ENCODE measurements around the gene TMEM135.

The TMEM135 gene

DNA sequence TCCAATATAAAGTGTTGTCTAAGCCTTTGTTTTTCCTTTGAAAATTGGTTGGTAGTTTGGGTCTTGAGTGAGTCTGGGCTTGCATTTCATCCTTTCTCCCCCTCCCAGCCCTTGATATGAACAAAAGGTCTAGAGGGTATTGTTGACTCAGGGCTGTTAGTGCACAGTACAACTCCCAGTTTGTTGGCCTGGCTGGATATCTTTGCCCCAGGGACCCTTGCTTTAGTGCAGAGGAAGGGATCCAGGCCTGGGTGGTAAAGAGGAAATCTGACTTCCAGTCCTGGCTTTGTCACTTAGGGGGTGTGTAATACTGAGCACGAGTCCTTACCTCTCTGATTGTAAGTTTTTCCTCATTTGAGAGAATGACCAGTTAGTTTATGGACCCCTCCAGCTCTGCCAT lies 330.4 kb downstream of the TMEM135 start:
- no peaks in the 10 kb centered on the region for H3K4me1 ChIP-seq (ENCODE audit: control insufficient read depth in 2 of 2, insufficient read depth in 2 of 2, low read length in 2 of 2)
- no peak overlapping the region for H3K9ac ChIP-seq (ENCODE audit: low read depth in 1 of 2, low read length in 2 of 2)
- no peak overlapping the region for H3K4me3 ChIP-seq (ENCODE audit: low read length in 2 of 2)
- no peaks in the 10 kb centered on the region for H3K9me3 ChIP-seq (ENCODE audit: control insufficient read depth in 2 of 2, low read length in 2 of 2)
- H3K27ac ChIP-seq (ENCODE audit: low read depth in 2 of 2, low read length in 2 of 2), result no peak overlapping the region
- H3K27me3 ChIP-seq (ENCODE audit: control insufficient read depth in 2 of 2, insufficient read depth in 2 of 2, low read length in 2 of 2), result peaks cover 0 to 2% of the 10 kb centered on the region in 2 donors
- no peaks in the 10 kb centered on the region for H3K36me3 ChIP-seq (ENCODE audit: control insufficient read depth in 2 of 2, insufficient read depth in 2 of 2, low read length in 2 of 2)

DNA sequence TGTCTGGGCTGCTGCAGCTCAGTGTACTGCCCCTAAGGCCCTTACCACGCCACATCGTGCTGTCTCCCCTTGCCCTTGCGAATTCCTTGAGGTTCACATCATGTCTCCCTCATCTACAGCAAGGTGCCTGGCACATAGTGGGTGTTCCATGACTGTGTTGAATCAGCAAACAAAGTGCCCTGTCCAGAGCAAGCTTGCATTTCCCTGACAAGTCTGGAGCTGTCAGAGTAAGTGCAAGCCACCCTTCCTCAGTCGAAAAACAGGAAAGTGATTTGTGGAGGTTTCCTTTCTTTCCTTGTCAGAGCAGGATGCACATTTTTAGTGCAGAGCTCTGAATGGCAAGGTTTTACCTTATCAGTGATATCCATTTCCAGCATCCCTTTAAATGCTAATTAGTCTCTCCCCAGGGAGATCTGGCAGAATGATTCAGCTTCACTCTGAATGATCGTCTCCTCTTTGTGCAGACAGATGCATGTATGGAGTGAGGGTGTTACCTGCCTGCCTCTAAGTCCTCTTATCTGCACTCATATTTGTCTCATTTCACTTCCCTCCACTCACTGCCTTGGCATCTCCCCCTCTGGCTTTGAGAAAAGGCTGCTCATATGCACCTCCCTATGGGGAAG lies 331.2 kb downstream of the TMEM135 start:
- H3K36me3 ChIP-seq (ENCODE audit: control insufficient read depth in 2 of 2, insufficient read depth in 2 of 2, low read length in 2 of 2), result no peaks in the 10 kb centered on the region
- H3K9ac ChIP-seq (ENCODE audit: low read depth in 1 of 2, low read length in 2 of 2), result no peak overlapping the region
- H3K27me3 ChIP-seq (ENCODE audit: control insufficient read depth in 2 of 2, insufficient read depth in 2 of 2, low read length in 2 of 2), result peaks cover 0 to 2% of the 10 kb centered on the region in 2 donors
- no peak overlapping the region for H3K27ac ChIP-seq (ENCODE audit: low read depth in 2 of 2, low read length in 2 of 2)
- H3K9me3 ChIP-seq (ENCODE audit: control insufficient read depth in 2 of 2, low read length in 2 of 2), result no peaks in the 10 kb centered on the region
- no peaks in the 10 kb centered on the region for H3K4me1 ChIP-seq (ENCODE audit: control insufficient read depth in 2 of 2, insufficient read depth in 2 of 2, low read length in 2 of 2)
- H3K4me3 ChIP-seq (ENCODE audit: low read length in 2 of 2), result no peak overlapping the region

DNA sequence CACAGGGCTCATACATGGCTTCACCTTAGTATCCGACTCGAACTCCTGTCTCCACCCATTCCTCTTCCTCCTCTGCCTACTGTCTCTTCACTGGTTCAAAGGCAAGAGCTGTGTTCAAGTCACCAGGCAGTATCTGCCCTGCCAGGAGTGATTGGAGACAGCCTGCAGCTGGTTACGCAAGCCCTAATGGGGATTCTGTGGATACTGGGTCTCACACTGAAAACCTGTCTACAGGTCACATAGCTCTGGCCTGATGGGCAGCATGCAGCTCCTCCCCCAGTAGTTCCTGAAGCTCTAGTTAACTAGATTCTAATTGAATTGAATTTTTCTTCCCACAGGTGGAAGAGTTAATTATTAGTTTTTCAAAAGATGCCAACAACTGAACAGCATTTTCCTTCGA lies 332.2 kb downstream of the TMEM135 start:
- H3K9me3 ChIP-seq (ENCODE audit: control insufficient read depth in 2 of 2, low read length in 2 of 2), result no peaks in the 10 kb centered on the region
- no peaks in the 10 kb centered on the region for H3K36me3 ChIP-seq (ENCODE audit: control insufficient read depth in 2 of 2, insufficient read depth in 2 of 2, low read length in 2 of 2)
- H3K27ac ChIP-seq (ENCODE audit: low read depth in 2 of 2, low read length in 2 of 2), result no peak overlapping the region
- H3K27me3 ChIP-seq (ENCODE audit: control insufficient read depth in 2 of 2, insufficient read depth in 2 of 2, low read length in 2 of 2), result peaks cover 0 to 2% of the 10 kb centered on the region in 2 donors
- no peaks in the 10 kb centered on the region for H3K4me1 ChIP-seq (ENCODE audit: control insufficient read depth in 2 of 2, insufficient read depth in 2 of 2, low read length in 2 of 2)
- H3K9ac ChIP-seq (ENCODE audit: low read depth in 1 of 2, low read length in 2 of 2), result no peak overlapping the region
- H3K4me3 ChIP-seq (ENCODE audit: low read length in 2 of 2), result no peak overlapping the region

DNA sequence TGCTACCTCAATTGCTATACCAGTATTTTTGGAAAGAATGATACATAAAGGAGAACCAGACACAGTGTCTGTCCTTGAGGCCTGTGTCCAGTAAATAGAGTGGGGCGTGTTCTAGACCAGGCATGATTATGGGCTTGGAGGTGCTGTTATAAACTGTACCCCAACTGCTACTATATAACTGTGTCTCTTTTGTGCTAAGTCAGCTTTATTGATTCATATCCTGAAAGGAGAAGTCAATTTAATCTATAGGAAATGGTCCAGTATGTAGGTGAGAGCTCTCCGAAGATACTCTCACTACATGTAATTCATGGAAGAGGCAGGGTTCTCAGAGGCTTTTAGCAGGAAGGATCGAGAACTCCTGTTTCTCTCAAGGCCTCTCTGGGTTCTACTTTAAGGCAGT lies 334.3 kb downstream of the TMEM135 start:
- Histone ChIP-seq H3K27me3 (ENCODE audit: control insufficient read depth in 2 of 2, insufficient read depth in 2 of 2, low read length in 2 of 2) (peaks cover 0 to 2% of the 10 kb centered on the region in 2 donors), H3K4me1 (ENCODE audit: control insufficient read depth in 2 of 2, insufficient read depth in 2 of 2, low read length in 2 of 2) (no peaks in the 10 kb centered on the region), H3K36me3 (ENCODE audit: control insufficient read depth in 2 of 2, insufficient read depth in 2 of 2, low read length in 2 of 2) (no peaks in the 10 kb centered on the region), H3K4me3 (ENCODE audit: low read length in 2 of 2) (no peak overlapping the region), H3K9ac (ENCODE audit: low read depth in 1 of 2, low read length in 2 of 2) (no peak overlapping the region), H3K27ac (ENCODE audit: low read depth in 2 of 2, low read length in 2 of 2) (no peak overlapping the region), H3K9me3 (ENCODE audit: control insufficient read depth in 2 of 2, low read length in 2 of 2) (no peaks in the 10 kb centered on the region)

All from mucosa of rectum (tissue), 2 donors.